ENCODE measurements around the gene PLCB1.
"Not testable (repeated sequence)": the region's sequence is repeated elsewhere in the genome, so short reads cannot be mapped to it uniquely, and the experiment has no call there.

The PLCB1 gene

DNA sequence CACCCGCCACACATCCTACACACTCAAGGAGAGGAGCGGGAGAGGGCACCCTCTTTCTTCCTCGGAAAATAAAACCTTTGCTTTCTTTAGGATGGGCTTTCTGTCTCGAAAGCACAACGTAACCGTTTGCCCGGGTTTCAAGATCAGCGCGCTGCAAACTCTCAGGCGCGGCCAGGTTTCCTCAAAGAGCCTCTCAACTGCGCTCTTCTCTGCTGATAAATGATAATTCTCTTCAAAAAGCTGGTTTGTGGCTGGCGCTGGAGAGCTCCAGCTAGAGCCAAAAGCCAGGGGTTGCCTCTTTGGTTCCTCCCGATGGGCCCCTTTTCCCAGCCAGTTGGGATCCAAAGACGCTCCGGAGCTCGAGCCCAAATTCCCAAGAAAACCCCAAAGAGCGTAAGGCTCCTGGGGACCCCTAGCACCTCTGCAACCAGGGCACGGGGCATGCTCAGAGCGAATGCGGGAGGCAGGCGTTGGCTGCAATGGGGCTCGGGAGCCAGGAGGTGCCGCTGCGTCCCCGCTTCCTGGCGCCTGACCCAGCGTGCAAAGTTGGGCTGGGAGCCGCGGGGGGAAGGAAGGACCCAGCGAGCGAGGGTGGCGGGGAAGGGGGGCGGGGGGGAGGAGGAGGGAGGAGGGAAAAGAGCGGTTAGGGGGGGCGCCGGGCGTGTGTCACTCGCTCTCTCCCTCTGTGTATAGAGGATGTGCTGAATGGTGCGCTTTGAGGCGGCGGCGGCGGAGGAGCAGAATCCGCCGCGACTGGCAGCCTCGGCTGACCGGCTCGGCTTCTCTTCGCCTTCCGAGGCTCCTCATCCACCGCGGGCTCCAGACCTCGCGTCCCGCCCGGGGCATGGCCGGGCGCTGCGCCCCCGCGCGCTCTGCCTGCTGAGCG, at the start of gene PLCB1:
TSS of gene PLCB1 (plus strand) at position 669 of the 886 bp plus-strand sequence. CDS start 386 bp downstream, outside the sequence.
- peak; percentile 81 for DNase-seq (ENCODE audit: low read depth)

GRCh38 chr20:8082989-8083388, 49.1 kb upstream of the PLCB1 start:
- peak; percentile 80 for DNase-seq (ENCODE audit: low read depth)

DNA sequence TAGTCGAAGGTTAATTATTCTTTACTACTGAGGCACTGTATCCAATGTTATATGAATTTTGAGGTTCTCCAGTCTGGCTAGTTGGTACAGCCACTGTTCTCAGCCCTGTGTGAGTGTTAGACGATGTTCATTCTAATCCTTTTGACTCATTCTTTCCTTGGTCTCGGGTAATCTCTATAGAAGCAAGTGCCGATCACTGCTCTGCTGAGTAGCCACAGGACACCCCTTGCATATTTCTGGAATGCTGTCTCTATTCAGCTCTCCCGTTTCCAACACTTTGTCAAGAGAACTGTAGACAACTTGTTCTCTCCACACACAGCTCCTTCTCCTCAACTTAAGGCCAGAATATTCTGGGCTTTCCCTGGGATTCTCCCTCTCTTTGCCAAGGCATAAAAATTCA, 42.4 kb upstream of the PLCB1 start:
- no peak for DNase-seq (ENCODE audit: low read depth)

- peak; percentile 89 for DNase-seq (ENCODE audit: low read depth)
Observed at GRCh38 chr20:8094415-8094818, 37.6 kb upstream of the PLCB1 start.

DNA sequence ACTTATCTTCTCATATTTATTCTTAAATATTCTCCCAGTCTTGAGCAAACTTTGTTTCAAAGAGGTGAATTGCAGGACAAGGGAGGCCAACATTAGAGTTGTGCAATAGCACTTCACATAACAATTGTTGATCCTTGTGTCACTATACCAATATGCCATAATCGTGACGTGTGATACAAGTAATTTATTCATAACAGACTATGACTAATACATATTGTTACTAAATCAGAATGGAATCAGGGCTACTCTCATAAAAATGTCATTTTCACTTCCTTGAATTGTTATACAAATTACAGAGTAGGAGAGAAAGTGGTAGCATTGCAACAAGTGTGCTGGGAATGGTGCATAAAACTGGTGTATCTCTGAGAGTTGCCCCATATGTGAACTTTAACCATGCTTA, 37.2 kb upstream of the PLCB1 start:
- peak; percentile 77 for DNase-seq (ENCODE audit: low read depth)

DNA sequence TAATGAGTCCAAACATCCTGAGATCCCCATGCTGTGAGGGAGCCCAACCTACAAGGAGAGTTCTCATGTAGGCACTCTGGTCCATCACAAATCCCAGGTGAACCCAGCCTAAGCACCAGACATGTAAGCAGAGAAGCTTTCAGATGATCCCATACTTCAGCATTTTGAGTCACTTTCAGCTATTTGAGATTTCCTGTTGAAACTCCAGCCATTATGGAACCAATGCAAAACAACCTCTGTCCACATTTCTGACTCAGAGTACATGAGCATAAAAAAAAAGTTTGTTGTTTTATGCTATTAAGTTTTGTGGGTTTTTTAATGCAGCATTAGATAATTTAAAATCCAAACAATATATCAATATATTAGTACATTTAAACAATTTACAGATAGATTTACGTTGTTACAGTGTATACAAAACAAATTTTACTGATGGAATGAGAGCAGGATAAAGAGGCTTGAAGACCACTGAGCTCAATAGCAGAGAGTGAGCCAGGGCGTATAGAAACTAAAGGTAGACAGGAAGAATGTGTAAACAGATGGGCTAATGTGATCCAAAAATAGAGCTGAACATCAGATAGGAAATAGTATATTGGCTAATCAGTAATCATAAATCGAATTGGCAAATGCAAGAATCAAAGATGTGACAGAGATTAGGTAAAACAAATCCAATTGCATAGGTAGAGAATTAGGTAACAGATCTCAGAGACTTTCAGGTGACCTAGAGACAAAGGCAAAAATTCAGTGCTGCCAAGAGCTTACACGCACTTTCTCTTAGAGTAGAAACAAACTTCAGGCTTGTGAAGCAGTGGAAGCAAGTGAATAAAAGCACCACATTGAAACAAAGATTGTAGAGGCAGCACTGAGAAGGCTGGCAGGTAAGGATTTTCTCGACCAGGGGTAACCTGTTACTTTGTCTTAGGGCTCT, 36.2 kb upstream of the PLCB1 start:
- peak; percentile 68 for DNase-seq (ENCODE audit: low read depth)

- no peak for DNase-seq (ENCODE audit: low read depth)
Observed at GRCh38 chr20:8097307-8097706, 34.8 kb upstream of the PLCB1 start.

DNA sequence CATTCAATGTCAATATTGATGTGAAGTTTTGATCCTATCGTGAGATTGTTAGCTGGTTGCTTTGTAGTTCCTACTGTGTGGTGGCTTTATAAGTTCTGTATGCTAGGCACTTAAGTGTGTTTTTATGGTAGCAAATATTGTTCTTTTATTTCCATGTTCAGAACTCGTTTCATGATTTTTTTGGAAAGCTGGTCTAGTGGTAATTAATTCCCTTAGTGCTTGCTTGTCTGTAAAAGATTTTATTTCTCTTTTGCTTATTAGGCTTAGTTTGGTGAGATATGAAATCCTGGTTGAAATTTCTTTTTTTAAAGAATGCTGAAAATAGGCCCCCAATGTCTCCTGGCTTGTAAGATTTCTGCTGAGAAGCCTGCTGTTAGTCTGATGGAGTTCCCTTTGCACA, 27.8 kb upstream of the PLCB1 start:
- no peak for DNase-seq (ENCODE audit: low read depth)

DNA sequence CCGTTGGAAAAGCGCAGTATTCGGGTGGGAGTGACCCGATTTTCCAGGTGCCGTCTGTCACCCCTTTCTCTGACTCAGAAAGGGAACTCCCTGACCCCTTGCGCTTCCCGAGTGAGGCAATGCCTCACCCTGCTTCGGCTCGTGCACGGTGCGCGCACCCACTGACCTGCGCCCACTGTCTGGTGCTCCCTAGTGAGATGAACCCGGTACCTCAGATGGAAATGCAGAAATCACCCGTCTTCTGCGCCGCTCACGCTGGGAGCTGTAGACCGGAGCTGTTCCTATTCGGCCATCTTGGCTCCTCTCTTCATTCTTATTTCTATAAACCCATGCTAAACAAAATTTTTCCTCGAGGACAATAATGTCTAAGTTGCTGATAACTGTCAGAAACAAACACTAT, 17.5 kb upstream of the PLCB1 start:
- not testable (repeated sequence) for DNase-seq (ENCODE audit: low read depth)

GRCh38 chr20:8115436-8115835, 16.6 kb upstream of the PLCB1 start:
- DNase-seq (ENCODE audit: low read depth), result no peak

DNA sequence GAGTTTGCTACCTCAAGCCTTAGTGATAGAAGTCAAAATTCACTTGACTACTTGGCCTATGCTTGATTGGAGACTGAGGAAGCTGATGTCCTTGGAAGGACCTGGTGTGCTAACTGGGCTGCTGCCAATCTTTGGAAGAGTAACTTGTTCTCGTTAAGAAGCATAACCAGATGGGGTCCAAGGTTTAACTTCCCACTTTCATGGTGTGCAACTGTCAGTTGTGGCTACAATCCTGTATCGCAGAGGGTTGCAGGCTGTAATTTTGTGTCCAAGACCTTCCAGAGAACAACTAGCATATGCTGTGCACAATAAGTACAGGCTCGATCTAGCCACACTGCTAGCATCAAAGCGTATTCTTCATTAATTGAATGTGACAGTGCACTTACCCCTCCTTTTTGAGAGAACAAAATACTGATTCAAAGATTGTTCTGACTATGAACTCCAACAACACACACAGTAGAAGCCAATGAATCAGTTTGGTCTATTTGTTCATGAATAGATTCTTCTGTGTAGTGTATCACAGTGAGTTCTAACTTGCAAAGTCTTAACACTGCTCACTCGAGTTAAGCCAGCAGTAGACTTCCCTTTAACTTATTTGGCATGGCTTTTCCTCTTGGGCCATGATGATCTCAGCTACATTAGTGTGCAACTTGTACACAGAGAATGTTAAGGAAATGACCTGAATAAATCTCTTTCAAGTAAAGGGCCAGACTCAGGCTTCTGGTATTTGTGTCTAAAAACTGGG, 15.8 kb upstream of the PLCB1 start:
- peak; percentile 60 for DNase-seq (ENCODE audit: low read depth)

GRCh38 chr20:8117636-8118035, 14.4 kb upstream of the PLCB1 start:
- no peak for DNase-seq (ENCODE audit: low read depth)

DNA sequence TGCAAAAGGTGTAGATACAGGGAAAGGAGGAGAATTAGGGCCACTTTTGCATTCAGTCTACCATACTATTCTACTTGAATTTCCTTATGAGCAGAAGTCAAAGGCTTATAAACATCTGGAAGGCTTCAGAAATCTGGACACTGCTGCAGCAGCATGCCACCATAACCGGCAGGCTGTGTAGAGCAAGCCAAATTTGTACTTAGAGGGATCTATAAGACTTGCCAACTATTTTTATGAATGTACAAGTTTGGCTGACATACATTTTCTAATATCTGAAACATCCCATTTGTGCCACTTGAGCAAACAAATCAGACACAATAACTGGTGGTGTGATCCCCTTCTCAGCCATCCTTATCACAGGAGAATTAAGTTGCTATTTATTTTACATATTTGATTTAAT, 14.0 kb upstream of the PLCB1 start:
- DNase-seq (ENCODE audit: low read depth), result peak; percentile 26

GRCh38 chr20:8118760-8119159, 13.3 kb upstream of the PLCB1 start:
- no peak for DNase-seq (ENCODE audit: low read depth)

DNA sequence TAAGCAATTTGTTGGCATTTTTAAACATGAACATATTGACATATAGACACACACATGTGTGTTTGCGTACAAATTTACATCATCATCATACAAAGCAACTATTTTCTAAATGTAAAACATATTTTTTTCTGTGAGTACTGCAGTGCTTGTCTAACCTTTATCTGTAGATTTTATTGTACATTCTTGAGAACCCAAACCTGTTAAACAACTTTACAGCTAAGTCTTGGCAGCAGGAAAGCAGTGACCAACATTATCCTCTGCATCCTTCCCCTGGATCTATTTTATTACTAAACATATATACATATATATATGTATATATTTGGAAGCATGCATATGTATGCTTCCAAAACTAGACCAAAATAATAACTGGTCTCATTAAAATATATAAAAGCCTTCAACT, 10.4 kb upstream of the PLCB1 start:
- no peak for DNase-seq (ENCODE audit: low read depth)

- DNase-seq (ENCODE audit: low read depth), result no peak
Observed at GRCh38 chr20:8124639-8125038, 7.4 kb upstream of the PLCB1 start.

DNA sequence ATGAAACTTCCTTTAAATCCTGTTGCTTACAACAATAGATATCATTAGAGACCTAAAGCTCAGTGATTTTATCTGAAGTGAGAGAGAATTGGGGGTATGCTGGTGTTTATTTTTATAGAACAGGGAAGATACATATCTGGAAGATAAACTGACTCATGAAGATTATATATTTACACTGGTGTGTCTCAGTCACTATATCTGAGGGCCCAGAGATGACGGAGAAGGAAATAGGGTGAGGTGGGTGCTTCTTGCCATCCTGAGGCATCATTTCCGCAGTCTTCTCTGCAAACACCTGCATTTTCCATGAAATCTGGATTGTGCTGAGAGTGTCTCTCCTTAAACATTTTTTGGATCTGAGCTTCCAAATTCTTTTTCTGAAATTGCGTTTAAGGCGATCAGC, 5.9 kb upstream of the PLCB1 start:
- no peak for DNase-seq (ENCODE audit: low read depth)

GRCh38 chr20:8126841-8127378, 5.2 kb upstream of the PLCB1 start:
- DNase-seq (ENCODE audit: low read depth), result no peak

DNA sequence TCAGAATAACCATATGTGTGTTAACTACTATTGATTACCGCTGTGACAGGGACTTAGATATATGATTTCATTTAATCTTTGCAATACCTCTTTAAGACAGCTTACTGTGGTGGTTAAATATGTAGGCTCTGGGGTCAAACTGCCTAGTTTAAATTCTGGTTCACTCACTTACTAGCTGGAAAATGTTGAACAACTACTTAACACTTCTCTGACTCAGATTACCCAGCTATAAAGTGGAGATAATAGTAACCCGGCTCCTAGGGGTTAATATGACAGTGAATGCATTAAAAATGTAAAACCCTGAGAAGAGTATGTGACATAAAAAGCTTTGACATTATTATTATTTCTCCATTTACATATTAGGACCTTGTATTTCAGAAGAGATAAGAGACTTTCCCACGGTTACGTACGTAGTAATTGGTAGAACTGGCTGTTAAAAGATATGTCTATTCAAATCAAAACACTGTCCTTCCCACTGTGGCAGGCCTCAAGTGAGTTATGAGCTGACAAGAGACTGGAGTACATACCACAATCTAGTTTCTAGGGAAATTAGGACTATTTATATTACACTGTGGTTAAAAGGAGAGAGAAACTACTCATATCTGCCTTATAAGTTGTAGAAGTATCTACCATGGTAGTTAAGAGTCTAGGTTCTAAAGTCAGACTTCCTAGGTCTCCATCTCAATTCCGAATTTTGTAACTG, 4.4 kb upstream of the PLCB1 start:
- DNase-seq (ENCODE audit: low read depth), result no peak

DNA sequence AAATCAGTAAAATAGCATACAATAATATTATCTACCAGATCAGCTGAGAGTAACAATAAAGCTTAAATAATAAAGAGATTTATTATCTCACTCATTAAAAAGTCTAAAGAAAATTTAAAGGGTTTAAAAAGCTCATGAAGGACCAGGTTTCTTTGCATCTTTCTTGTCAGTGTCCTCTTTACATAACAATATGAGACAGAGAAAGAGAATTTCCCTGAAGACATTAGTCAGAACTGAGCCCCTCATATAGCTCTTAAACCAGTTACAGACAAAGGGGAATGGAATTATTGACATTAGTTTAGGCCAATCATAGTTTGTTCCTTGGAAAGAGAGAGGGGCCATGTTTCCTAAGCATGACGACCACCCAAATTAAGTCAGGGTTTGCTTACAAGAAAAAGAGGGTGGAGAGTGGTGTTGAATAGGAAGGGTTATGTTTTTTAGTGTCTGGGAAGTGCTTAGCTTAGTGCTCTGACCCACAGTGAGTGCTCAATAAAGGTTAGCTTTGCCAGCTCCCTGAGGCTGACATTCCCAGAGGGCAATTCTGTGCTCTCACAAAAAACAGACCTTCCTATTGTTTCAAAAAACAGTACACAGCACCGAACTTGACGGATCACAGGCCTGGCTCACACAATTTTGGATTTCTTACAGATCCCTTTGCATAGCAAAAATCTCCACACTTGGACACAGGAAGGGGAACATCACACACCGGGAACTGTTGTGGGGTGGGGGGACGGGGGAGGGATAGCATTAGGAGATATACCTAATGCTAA, 3.6 kb upstream of the PLCB1 start:
- no peak for DNase-seq (ENCODE audit: low read depth)
